Activated CD8-positive, alpha-beta T cell treated with anti-CD3 and anti-CD28 coated beads for 36 hours (primary cell): ENCODE data around the gene LMTK3. TPM values are rescaled to one million over a fixed set of nuclear protein-coding genes. Genes with fewer than 3 reads are reported as not detected.

Experiments used
- ATAC-seq: fragments of 200-7000 bp; cut with Tn5 transposase; one replicate; pipeline ENCODE4 v1.10.0; 2021; ENCODE audit warnings: mild to moderate bottlenecking, moderate library complexity
- CTCF ChIA-PET: fragments of 350-600 bp; sonication (Branson Sonifier 250); formaldehyde crosslinking; loops from one replicate; lab custom pipeline; 2021; ENCODE audit warnings: antibody characterized with exemption; lab: Charles Lee
- POLR2A ChIA-PET: fragments of 350-600 bp; sonication (Branson Sonifier 250); formaldehyde crosslinking; loops from one replicate; lab custom pipeline; 2021; ENCODE audit warnings: antibody characterized with exemption; lab: Charles Lee
- DNase-seq: peaks from one replicate; pipeline ENCODE4 v3.0.0-alpha.2; 2020
- H3K27ac Mint-ChIP-seq: one replicate; pipeline ENCODE4 v1.8.0; 2021; ENCODE audit warnings: mild to moderate bottlenecking, mixed read lengths
- H3K27me3 Mint-ChIP-seq: one replicate; pipeline ENCODE4 v1.8.0; 2021; ENCODE audit warnings: mixed read lengths
- H3K36me3 Mint-ChIP-seq: one replicate; pipeline ENCODE4 v1.8.0; 2021; ENCODE audit warnings: low read depth, mixed read lengths
- H3K4me1 Mint-ChIP-seq: one replicate; pipeline ENCODE4 v1.8.0; 2021; ENCODE audit warnings: low read depth, mixed read lengths
- H3K4me3 Mint-ChIP-seq: one replicate; pipeline ENCODE4 v1.8.0; 2021; ENCODE audit warnings: mild to moderate bottlenecking, moderate library complexity, mixed read lengths
- H3K9me3 Mint-ChIP-seq: one replicate; pipeline ENCODE4 v1.8.0; 2021; ENCODE audit warnings: mixed read lengths
- intact Hi-C: fragments of 100-400 bp; cut with micrococcal nuclease; formaldehyde crosslinking; loops from one replicate; pipeline ENCODE4 v1.10.0; 2022
- total RNA-seq, 2 experiments: library from RNA; stranded (reverse); gene quantifications; one replicate each; pipeline ENCODE4 v1.2.3, GENCODE V29; 2021
- TF ChIP-seq, protein P1 (sequence below): fragments of 200-600 bp; IDR thresholded peaks from one replicate; pipeline ENCODE4 v1.8.0; 2022; ENCODE audit warnings: antibody characterized with exemption, mild to moderate bottlenecking

LMTK3 gene
- total RNA-seq, 2 experiments from 2014 or later = 3.4 to 4.0 TPM

DNA sequence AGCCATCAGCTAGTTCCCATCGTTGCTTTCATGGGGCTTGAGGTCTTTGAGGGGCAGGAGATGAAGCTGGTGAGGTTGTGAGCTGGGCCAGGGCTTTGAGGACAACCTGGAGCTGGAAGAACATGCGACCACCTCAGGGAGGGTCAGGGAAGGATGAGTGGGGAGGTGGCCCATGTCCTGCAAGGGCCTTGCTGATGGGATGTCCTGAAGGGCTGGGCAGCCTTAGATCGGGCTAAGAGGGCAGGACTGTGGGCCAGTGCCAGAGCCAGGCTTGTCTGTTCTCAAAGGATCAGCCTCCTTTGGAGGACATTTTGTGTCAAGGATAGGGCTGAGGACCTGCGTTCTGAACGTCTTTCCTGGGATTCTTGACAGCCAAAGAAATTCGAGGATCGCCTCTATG lies 31.9 kb downstream of the LMTK3 start:
- ChIA-PET POLR2A (interaction anchor here (0.9 to 3.0 kb wide), 6 partner anchors 10 to 139 kb away, joined by 3 to 11 read pairs (median 4); partner anchors contain the start of genes GRWD1, RPL18 and SPHK2), CTCF (interaction anchor here (1.6 to 3.2 kb wide), 2 partner anchors 8 to 10 kb away, joined by 3 to 47 read pairs; no protein-coding TSS in a partner anchor)
- Mint-ChIP-seq H3K4me3 (peak overlapping the region; percentile 77), H3K36me3 (peaks cover 2% of the 10 kb centered on the region), H3K9me3 (no peaks in the 10 kb centered on the region), H3K27ac (peak overlapping the region; percentile 29), H3K4me1 (peaks cover 23% of the 10 kb centered on the region), H3K27me3 (no peaks in the 10 kb centered on the region)
- intact Hi-C loops = no loop called here
- no peak for ATAC-seq
- no peak for DNase-seq
- TF ChIP-seq, protein P1, sequence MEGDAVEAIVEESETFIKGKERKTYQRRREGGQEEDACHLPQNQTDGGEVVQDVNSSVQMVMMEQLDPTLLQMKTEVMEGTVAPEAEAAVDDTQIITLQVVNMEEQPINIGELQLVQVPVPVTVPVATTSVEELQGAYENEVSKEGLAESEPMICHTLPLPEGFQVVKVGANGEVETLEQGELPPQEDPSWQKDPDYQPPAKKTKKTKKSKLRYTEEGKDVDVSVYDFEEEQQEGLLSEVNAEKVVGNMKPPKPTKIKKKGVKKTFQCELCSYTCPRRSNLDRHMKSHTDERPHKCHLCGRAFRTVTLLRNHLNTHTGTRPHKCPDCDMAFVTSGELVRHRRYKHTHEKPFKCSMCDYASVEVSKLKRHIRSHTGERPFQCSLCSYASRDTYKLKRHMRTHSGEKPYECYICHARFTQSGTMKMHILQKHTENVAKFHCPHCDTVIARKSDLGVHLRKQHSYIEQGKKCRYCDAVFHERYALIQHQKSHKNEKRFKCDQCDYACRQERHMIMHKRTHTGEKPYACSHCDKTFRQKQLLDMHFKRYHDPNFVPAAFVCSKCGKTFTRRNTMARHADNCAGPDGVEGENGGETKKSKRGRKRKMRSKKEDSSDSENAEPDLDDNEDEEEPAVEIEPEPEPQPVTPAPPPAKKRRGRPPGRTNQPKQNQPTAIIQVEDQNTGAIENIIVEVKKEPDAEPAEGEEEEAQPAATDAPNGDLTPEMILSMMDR = no peak

DNA sequence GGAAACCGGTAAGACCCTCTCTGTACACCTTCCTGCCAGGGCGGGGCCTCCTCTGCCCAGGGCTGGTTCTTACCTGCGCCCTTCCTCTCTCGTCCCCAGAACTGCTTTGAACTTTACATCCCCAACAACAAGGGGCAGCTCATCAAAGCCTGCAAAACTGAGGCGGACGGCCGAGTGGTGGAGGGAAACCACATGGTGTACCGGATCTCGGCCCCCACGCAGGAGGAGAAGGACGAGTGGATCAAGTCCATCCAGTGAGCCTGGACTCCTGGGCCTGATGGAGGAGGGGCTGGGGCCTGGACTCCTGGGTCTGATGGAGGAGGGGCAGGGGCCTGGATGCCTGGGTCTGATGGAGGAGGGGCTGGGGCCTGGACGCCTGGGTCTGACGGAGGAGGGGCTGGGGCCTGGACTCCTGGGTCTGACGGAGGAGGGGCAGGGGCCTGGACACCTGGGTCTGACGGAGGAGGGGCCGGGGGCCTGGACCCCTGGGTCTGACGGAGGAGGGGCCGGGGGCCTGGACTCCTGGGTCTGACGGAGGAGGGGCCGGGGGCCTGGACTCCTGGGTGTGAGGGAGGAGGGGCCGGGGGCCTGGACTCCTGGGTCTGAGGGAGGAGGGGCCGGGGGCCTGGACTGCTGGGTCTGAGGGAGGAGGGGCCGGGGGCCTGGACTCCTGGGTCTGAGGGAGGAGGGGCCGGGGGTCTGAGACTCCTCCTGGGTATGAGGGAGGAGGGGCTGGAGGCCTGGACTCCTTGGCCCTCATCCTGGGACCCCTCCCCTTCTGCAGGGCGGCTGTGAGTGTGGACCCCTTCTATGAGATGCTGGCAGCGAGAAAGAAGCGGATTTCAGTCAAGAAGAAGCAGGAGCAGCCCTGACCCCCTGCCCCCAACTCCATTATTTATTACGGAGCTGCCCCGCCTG lies 33.0 kb downstream of the LMTK3 start:
- DNase-seq = no peak
- ChIA-PET CTCF (interaction anchor here (3.2 kb wide), 1 partner anchor 11 kb away, joined by 47 read pairs; no protein-coding TSS in a partner anchor), POLR2A (no interaction called here)
- ATAC-seq = no peak
- peaks cover 23% of the 10 kb centered on the region for H3K4me1 Mint-ChIP-seq
- H3K36me3 Mint-ChIP-seq = peaks cover 4% of the 10 kb centered on the region
- intact Hi-C loops = no loop called here
- no peak overlapping the region for H3K27ac Mint-ChIP-seq
- TF ChIP-seq, protein P1 = no peak
- H3K27me3 Mint-ChIP-seq = no peaks in the 10 kb centered on the region
- no peak overlapping the region for H3K4me3 Mint-ChIP-seq
- H3K9me3 Mint-ChIP-seq = no peaks in the 10 kb centered on the region

DNA sequence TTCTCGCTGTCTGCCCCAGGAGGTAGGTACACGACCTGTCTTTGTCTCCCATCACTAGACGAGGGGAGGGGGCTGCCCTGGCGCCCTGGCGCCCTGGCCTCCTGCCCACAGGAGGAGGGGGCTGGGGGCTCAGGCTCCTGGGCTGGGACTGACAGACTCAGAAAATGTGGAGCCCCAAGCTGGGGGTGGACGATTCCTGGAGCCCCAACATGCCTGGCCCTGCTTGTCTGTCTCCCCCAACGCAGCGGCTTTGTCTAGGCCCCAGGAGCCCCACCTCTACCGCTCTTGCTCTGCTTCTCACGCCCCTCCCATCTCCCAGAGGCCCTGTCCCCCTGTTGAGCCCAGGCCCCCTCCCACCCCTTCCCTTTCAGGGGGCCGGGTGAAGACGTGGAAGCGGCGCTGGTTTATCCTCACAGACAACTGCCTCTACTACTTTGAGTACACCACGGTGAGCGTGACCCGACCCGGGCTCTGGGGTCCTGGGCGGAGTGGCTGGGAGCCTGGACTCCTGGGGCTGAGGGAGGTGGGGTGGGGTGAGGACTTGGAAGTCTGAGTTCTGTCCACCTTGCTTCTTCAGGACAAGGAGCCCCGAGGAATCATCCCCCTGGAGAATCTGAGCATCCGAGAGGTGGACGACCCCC lies 33.8 kb downstream of the LMTK3 start:
- ATAC-seq = no peak

DNA sequence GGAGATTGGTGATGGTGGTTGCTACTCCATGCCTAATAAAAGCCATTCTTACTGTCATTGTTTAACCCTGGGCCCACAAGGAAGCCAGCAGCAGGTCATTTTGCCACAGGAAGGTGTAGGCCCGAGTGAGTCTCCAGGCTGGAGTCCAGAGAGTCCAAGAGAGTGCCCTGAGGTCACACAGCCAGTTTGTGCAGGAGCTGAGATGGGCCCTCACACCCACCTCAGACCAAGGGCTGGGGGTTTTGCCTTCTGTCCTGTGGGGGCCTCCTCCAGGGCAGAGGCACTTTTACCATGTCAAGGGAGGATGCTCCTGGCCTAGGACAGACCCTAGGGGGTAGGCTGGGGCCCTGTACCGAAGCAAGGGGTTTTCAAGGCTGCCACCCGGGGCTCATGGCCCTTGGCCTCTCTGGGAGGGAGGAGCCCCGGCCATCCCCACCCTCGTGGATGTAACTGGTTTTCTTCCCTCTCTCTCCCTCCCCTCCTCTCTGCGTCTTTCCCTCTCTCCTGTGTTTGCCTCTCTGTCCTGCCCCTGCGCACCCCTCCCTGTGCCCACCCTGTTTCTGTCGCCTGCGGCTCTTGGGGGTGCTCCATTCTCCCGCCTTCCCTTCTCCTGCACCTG lies 34.5 kb downstream of the LMTK3 start:
- H3K27me3 Mint-ChIP-seq = no peaks in the 10 kb centered on the region
- peaks cover 22% of the 10 kb centered on the region for H3K4me1 Mint-ChIP-seq
- H3K36me3 Mint-ChIP-seq = peaks cover 4% of the 10 kb centered on the region
- ATAC-seq (no peak), DNase-seq (no peak)
- H3K4me3 Mint-ChIP-seq = no peak overlapping the region
- ChIA-PET POLR2A (no interaction called here), CTCF (interaction anchor here (1.5 kb wide), 1 partner anchor 12 kb away, joined by 3 read pairs; no protein-coding TSS in a partner anchor)
- H3K27ac Mint-ChIP-seq = peak overlapping the region; percentile 5
- TF ChIP-seq, protein P1 = no peak
- H3K9me3 Mint-ChIP-seq = no peaks in the 10 kb centered on the region
- intact Hi-C loops = no loop called here

More for the DNA sequence above, 33.8 kb downstream of the LMTK3 start:
- Mint-ChIP-seq H3K27me3 (no peaks in the 10 kb centered on the region), H3K4me3 (no peak overlapping the region), H3K9me3 (no peaks in the 10 kb centered on the region), H3K4me1 (peaks cover 23% of the 10 kb centered on the region), H3K27ac (no peak overlapping the region), H3K36me3 (peaks cover 4% of the 10 kb centered on the region)
- ChIA-PET CTCF (interaction anchor here (1.5 kb wide), 1 partner anchor 12 kb away, joined by 3 read pairs; no protein-coding TSS in a partner anchor), POLR2A (no interaction called here)
- intact Hi-C loops = no loop called here
- DNase-seq = no peak
- TF ChIP-seq, protein P1 = no peak
